HG03565 (cell line): ENCODE measurements around the gene KIAA1671.

Experiments used
- ATAC-seq: cut with Tn5 transposase; IDR thresholded peaks from one replicate; pipeline ENCODE4 v1.9.1; 2021; ENCODE audit warnings: mild to moderate bottlenecking, moderate library complexity; ENCODE audit not compliant: unreplicated experiment

Gene KIAA1671

DNA sequence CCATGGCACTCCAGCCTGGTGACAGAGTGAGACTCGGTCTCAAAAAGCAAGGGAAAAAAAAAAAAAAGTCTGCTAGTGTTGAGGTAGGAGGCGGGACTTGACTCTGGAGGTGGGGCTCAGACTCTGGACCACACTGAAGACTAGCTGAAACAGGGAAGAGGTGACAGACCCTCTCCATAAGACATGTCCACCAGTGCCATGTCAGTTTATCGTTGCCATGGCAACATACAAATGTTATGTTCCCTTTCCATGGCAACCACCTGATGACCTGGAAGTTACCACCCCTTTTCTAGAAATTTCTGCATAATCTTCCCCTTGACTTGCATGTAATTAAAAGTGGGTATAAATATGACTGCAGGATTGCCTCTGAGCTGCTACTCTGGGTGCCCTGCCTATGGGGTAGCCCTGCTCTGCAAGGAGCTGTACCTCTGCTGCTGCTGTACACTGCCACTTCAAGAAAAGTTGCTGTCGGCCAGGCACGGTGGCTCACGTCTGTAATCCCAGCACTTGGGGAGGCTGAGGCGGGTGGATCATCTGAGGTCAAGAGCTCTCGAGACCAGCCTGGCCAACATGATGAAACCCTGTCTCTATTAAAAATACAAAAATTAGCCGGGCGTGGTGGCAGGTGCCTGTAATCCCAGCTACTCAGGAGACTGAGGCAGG lies 55.1 kb downstream of the KIAA1671 start:
- ATAC-seq: no peak

GRCh38 chr22:25008666-25009065 lies 56.1 kb downstream of the KIAA1671 start:
- ATAC-seq: no peak

GRCh38 chr22:25012741-25013143 lies 60.2 kb downstream of the KIAA1671 start:
- ATAC-seq: no peak

GRCh38 chr22:25013607-25014006 lies 61.1 kb downstream of the KIAA1671 start:
- ATAC-seq: no peak

- no peak for ATAC-seq
These were observed 62.6 kb downstream of the KIAA1671 start for GRCh38 chr22:25014896-25015755.

- ATAC-seq: no peak
These were observed 63.8 kb downstream of the KIAA1671 start for GRCh38 chr22:25016311-25016710.

DNA sequence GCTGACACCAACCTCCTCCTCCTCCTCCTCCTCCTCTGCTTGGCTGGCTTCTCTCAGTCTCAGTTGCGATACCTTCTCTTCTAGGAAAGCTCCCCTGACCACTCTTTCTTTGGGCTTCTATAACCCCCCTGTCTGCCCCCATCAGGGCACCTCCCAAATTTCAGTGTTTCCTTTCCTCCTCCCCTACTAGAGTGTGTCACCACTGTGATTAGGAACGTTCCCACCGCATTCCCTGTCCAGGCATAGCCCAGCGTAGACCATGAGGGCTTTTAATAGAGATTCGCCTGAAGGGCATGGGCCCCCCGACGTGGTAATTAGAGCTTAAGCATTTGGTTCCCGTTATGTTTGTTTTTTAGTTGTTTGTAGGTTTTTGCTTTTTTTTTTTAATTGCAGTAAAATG lies 65.5 kb downstream of the KIAA1671 start:
- no peak for ATAC-seq

- no peak for ATAC-seq
These were observed 67.1 kb downstream of the KIAA1671 start for GRCh38 chr22:25019427-25020184.

DNA sequence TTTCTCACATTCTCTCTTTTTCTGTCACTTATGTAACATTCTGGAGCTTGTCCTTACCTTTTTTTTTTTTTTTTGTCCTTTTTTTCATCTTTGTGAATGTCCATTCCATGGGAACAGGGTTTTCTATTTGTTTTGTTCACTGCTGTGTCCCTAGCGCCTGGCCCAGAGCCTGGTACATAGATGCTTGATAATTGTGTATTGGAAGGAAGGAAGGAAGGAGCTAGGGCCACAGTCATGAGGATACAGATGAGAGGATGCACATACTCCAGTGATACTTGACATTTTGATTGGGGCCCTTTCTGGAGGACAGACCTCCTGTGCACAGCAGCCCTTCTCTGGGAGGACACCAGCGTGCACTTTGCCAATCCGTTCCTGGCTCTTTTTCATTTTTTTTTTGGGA lies 68.9 kb downstream of the KIAA1671 start:
- ATAC-seq: no peak

DNA sequence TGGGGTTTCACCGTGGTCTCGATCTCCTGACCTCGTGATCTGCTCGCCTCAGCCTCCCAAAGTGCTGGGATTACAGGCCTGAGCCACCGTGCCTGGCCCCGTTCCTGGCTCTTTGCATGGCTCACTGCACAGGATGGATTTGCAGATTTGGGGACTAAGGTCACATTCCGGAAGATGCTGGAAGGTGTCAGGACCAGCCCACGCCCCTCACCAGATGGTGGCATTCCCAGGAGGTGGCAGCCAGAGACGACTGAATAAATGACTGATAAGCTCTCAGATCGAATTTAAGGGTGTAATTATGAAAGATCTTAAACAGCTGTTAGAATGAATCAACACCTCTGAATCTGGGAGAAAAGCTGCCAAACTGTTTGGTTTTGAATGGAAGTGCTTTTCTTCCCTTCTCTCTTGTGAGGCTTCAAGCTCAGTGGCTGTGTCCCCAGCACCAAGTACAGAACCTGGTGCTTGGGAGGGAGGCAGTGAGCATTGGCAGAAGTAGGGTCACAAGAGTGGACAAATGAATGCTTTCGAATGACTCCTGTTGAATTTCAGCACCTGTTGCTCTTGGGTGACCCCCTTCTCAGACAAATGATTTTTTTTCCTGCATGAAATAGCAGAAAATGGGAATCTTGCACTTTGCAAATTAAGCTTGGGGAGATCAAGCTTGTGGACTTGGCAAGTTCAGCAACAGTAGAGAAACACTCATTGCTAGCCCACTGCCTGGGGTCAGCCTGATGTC lies 69.6 kb downstream of the KIAA1671 start:
- no peak for ATAC-seq

GRCh38 chr22:25023879-25024278 lies 71.4 kb downstream of the KIAA1671 start:
- ATAC-seq: no peak

DNA sequence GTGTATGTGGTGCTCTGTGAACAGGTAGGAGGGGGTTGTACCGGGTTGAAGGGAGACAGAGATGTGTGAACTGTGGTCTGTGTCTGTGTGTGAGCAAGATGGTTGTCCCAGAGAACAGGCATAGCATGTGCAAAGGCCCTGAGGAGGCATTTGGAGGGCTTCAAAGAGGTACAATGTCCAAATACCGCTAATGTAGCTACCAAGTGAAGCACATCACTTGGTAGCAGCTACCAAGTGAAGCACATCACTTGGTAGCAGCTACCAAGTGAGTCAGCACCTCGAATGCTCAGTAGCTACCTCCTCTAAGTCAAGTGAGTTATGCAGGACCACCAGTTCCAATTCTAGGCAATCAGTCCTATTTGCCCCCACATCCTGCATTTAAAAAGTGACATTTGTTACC lies 72.4 kb downstream of the KIAA1671 start:
- no peak for ATAC-seq

DNA sequence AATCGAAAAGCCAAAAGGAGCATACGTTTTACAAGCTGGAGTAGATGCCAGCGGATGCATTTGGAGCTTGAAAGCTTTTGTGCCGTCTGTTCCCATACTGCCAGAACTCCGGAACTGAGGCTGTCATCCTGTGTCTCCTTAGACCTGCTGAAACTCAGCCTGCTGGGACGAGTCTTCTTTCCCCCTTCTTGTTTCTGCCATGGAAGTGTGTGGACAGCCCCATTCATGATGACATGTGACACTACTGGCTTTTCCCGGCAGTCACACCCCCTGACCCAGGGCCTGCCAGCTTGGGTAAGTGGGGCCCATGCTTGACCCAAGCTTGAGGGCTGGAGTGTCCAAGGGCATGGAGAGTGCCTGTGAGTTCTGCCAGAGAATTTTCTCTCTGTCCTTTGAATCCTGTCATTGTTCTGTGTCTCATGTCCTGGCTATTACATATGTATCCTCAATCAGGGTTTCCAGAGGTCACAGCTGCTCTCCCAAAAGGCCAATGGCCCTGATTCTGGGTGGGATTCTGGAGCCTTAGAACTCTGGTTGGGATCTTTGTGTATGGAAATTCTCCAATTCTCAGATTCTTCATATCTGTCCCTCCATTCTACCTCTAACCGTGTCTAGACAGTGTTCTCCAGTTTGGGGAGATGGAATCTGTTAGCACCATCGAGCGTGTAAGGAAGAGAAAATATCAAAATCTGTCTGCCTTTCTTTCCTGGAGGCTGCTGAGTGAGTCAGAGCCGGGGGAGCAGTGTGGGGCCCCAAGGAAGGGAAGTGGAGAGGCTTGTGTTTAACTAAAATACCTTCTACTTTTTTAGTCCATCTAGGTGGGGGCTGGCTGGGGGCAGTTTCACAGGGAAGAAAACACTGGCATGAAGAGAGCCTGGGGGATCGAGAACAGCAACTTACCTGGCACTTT lies 73.2 kb downstream of the KIAA1671 start:
- no peak for ATAC-seq

DNA sequence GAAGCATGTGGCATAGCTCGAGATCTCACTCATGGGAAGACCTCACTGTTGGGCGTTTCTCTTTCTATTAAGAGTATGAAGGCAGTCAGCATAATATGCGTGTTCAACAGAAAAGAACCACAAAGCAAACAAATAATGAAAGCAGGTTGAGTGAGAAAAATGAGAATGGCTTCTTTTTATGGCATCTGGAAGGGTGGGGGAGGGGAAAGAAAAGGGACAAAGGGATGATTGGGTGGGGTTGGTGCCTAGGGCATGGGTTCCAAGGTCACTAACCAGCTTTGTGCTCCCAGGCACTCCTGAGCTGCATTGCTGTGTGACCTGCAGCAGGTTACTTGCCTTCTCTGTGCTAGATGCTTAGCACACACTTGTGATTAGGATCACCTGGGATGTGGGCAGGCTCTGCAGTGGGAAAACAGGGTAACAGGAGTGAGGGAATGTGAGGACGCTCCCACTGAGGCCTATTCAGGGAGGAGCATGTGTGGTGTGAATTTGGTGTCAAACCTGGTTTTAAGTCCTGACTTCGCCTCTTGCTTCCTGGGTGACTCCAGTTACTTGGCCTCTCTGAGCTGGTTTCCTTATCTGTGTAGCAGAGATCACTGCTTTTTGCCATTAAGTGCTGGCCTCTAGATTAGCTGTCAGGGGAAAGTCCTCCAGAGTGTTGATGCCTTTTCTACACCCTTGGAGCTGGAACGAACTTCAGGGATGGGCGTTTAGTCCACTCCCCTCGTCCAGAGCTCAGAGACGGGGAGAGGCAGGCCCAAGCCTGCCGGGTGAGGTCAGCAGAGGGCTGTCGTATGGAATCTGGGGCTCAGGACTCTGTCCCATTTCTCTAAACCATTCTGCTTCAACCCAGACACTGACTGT lies 74.8 kb downstream of the KIAA1671 start:
- no peak for ATAC-seq

DNA sequence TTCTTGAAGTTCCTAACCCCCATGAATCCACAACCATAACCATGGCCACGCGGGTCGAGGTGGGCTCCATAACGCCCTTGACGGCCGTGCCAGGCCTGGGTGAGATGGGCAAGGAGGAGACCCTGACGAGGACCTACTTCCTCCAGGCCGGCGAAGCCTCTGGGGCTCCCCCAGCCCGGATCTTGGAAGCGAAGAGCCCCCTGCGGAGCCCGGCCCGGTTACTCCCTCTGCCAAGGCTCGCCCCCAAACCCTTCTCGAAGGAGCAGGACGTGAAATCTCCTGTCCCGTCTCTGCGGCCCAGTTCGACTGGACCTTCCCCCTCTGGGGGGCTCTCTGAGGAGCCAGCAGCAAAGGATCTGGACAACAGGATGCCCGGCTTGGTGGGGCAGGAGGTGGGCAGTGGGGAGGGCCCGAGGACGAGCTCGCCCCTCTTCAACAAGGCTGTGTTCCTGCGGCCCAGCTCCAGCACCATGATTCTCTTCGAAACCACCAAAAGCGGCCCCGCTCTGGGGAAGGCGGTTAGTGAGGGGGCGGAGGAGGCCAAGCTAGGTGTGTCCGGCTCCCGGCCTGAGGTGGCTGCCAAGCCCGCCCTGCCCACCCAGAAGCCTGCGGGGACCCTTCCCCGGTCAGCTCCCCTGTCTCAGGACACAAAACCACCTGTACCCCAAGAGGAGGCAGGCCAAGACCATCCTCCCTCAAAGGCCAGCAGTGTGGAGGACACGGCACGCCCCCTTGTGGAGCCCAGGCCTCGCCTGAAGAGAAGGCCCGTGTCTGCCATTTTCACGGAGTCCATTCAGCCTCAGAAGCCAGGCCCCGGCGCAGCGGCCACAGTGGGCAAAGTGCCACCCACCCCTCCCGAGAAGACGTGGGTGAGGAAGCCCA lies 75.7 kb downstream of the KIAA1671 start:
- no peak for ATAC-seq

GRCh38 chr22:25028841-25029141 lies 76.3 kb downstream of the KIAA1671 start:
- ATAC-seq: no peak

DNA sequence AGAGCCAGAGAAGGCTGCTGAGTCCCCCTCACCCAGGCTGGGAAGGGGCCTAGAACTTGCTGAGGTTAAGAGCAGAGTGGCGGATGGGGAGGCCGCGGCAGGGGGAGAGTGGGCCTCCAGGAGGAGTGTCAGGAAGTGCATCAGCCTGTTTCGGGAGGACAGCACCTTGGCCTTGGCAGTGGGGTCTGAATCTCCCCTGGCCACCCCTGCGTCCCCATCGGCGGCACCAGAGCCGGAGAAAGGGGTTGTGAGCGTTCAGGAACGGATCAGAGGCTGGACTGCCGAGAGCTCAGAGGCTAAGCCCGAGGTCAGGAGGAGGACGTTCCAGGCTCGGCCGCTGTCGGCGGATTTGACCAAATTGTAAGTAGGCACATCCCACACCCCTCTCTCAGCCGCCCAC lies 76.7 kb downstream of the KIAA1671 start:
- ATAC-seq: no peak

DNA sequence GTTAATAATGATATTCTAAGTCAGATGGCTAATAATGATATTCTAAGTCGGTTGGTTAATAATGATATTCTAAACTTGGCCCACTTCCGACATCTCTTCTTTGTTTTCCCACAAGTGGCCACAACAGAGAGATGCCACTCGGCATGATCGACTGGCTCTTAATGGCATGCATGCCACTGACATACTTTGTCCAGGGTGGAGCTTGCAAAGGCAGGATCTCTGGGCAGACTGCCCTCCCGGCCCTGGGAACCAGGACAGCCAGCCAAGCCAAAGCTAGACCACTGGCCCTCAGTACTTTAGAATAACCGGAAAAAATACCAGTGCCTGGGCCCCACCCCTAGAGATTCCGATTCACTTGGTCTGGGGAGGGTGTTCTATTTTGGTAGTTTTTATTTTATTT lies 78.1 kb downstream of the KIAA1671 start:
- no peak for ATAC-seq
